ENCODE results near the gene PIAS1.

- TF ChIP-seq CTCF (IDR thresholded peaks at IDR 0.05) (no peak), POLR2A (IDR thresholded peaks at IDR 0.05) (no peak)
Observed at GRCh38 chr15:68091743-68092142, 37.6 kb downstream of the PIAS1 start.

All from tibial nerve (tissue), 3 donors.